Activated T-cell treated with anti-CD3 and anti-CD28 coated beads, Interleukin-2, amount 50 U/mL, for 4 hours (primary cell): Measurements from ENCODE around the gene MYO3B. TPM values are rescaled to one million over a fixed set of nuclear protein-coding genes. Genes with fewer than 3 reads are reported as not detected.

Experiments
- ATAC-seq, 2 donors: fragments of 200-7000 bp; cut with Tn5 transposase; one replicate each; pipeline ENCODE4 v1.10.0; 2021
- DNase-seq: peaks from one replicate; pipeline ENCODE4 v3.0.0-alpha.2; 2020
- H3K27me3 Mint-ChIP-seq: one replicate; pipeline ENCODE4 v1.8.0; 2021; ENCODE audit warnings: low read depth, mixed read lengths
- H3K36me3 Mint-ChIP-seq: one replicate; pipeline ENCODE4 v1.8.0; 2022; ENCODE audit warnings: mixed read lengths; ENCODE audit not compliant: insufficient read depth
- H3K4me1 Mint-ChIP-seq: one replicate; pipeline ENCODE4 v1.8.0; 2021; ENCODE audit warnings: low read depth, mixed read lengths
- H3K4me3 Mint-ChIP-seq: one replicate; pipeline ENCODE4 v1.8.0; 2021; ENCODE audit warnings: mild to moderate bottlenecking, moderate library complexity, mixed read lengths
- H3K9me3 Mint-ChIP-seq: one replicate; pipeline ENCODE4 v1.8.0; 2021; ENCODE audit warnings: mixed read lengths
- total RNA-seq, 3 donors: library from RNA; stranded (reverse); gene quantifications; one replicate each; pipeline ENCODE4 v1.2.1, GENCODE V29; 2021

MYO3B gene
- total RNA-seq, 3 donors from 2014 or later, result 0.08 TPM

GRCh38 chr2:170247882-170248393 is 70.0 kb downstream of the MYO3B start:
- DNase-seq (no peak), ATAC-seq (no peak)
- Mint-ChIP-seq H3K4me1 (no peaks in the 10 kb centered on the region), H3K9me3 (no peaks in the 10 kb centered on the region), H3K27me3 (peaks cover 17% of the 10 kb centered on the region), H3K36me3 (no peaks in the 10 kb centered on the region), H3K4me3 (no peak overlapping the region)

- ATAC-seq (no peak), DNase-seq (no peak)
- Mint-ChIP-seq H3K4me3 (no peak overlapping the region), H3K27me3 (peaks cover 19% of the 10 kb centered on the region), H3K36me3 (no peaks in the 10 kb centered on the region), H3K9me3 (no peaks in the 10 kb centered on the region), H3K4me1 (no peaks in the 10 kb centered on the region)
These were observed 70.8 kb downstream of the MYO3B start for GRCh38 chr2:170248574-170249393.

DNA sequence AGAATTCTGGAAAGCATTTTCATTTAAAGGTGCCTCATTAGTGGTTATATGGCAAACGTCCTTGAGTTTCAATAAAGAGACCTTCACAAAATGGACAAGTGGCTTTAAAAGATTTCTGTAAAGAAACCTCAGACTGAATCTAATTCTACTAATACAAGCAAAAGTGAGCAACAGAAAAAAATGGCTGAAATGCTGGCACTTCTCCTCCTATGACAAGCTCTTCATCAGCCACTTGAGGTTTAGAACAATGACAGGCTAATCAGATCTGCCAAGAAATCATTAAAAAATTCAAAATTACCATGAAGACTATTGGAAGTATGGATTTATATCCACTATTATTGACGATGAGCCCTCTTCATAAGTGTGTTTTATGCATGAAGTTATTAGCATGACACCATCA is 71.8 kb downstream of the MYO3B start:
- H3K36me3 Mint-ChIP-seq, result no peaks in the 10 kb centered on the region
- DNase-seq (no peak), ATAC-seq (no peak)
- no peaks in the 10 kb centered on the region for H3K9me3 Mint-ChIP-seq
- no peaks in the 10 kb centered on the region for H3K4me1 Mint-ChIP-seq
- H3K27me3 Mint-ChIP-seq, result peaks cover 22% of the 10 kb centered on the region
- H3K4me3 Mint-ChIP-seq, result no peak overlapping the region

GRCh38 chr2:170250584-170250983 is 72.6 kb downstream of the MYO3B start:
- ATAC-seq (no peak), DNase-seq (no peak)
- Mint-ChIP-seq H3K36me3 (no peaks in the 10 kb centered on the region), H3K27me3 (peaks cover 24% of the 10 kb centered on the region), H3K9me3 (no peaks in the 10 kb centered on the region), H3K4me1 (no peaks in the 10 kb centered on the region), H3K4me3 (no peak overlapping the region)

DNA sequence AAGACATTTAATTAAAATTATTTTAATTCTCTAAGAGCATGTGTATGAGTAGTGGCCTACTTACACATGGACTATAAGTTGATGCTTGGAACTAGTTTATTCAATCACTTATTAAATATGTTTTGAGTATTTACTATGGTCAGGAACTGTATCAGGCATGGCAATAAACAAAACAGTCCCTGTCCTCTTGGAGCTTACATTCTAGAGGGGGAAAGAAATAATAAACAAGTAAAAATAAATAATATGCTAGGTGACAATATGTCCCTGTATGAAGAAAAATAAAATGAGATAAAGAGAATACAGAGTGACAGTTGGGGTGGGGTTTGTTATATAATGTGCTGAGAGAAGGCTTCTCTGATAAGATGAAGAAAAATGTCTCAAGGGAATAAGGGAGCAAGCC is 74.5 kb downstream of the MYO3B start:
- Mint-ChIP-seq H3K9me3 (peaks cover 4% of the 10 kb centered on the region), H3K36me3 (no peaks in the 10 kb centered on the region), H3K27me3 (peaks cover 26% of the 10 kb centered on the region), H3K4me3 (no peak overlapping the region), H3K4me1 (no peaks in the 10 kb centered on the region)
- no peak for DNase-seq
- ATAC-seq, result no peak

DNA sequence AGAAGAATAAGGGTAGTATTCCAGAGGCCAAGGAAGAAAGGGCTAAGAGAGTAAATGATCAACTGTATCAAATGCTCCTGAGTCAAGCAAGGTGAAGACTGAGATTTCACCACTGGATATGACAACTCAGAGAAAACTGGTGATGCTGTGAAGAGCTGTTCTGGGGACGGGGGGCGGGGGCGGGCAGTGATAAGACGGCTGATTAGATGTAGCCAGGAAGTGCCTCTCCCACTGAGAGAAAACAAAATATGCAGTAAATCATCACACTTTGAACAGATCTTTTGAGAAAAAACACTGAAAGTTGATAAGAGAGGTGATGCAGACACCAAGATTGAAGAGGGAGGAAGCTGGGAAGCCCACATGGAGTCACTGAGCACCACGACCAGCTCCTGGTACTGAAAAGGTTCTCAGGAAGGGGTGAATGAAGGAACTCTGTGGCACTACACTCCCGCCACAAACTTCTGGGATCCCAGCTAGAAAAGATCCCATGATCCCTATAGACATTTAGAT is 75.8 kb downstream of the MYO3B start:
- Mint-ChIP-seq H3K4me3 (no peak overlapping the region), H3K27me3 (peaks cover 26% of the 10 kb centered on the region), H3K36me3 (no peaks in the 10 kb centered on the region), H3K9me3 (peaks cover 4% of the 10 kb centered on the region), H3K4me1 (no peaks in the 10 kb centered on the region)
- ATAC-seq, result no peak
- no peak for DNase-seq

- ATAC-seq, result no peak
These were observed 76.4 kb downstream of the MYO3B start for GRCh38 chr2:170254293-170254732.

GRCh38 chr2:170255137-170255536 is 77.2 kb downstream of the MYO3B start:
- Mint-ChIP-seq H3K36me3 (no peaks in the 10 kb centered on the region), H3K4me1 (no peaks in the 10 kb centered on the region), H3K9me3 (peaks cover 4% of the 10 kb centered on the region), H3K4me3 (no peak overlapping the region), H3K27me3 (peaks cover 24% of the 10 kb centered on the region)
- DNase-seq (no peak), ATAC-seq (no peak)

More at GRCh38 chr2:170254293-170254732, 76.4 kb downstream of the MYO3B start:
- Mint-ChIP-seq H3K36me3 (no peaks in the 10 kb centered on the region), H3K4me1 (no peaks in the 10 kb centered on the region), H3K9me3 (peaks cover 4% of the 10 kb centered on the region), H3K27me3 (peaks cover 26% of the 10 kb centered on the region), H3K4me3 (no peak overlapping the region)
- no peak for DNase-seq

DNA sequence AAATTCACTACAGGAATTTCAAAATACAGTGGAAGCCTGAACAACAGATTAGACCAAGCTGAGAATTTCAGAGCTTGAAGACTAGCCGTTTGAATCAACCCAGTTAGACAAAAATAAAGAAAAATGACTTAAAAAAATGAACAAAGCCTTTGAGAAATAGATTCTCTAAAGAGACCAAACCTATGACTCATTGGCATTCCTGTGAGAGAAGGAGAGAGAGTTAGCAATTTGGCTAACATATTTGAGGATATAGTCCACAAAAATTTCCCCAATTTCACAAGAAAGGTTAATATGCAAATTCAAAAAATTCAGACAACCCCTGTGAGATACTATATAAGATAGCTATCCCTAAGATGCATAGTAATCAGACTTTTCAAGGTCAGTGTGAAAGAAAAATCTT is 78.0 kb downstream of the MYO3B start:
- H3K4me3 Mint-ChIP-seq, result no peak overlapping the region
- H3K27me3 Mint-ChIP-seq, result peaks cover 19% of the 10 kb centered on the region
- H3K36me3 Mint-ChIP-seq, result no peaks in the 10 kb centered on the region
- ATAC-seq (no peak), DNase-seq (no peak)
- H3K4me1 Mint-ChIP-seq, result no peaks in the 10 kb centered on the region
- H3K9me3 Mint-ChIP-seq, result peaks cover 7% of the 10 kb centered on the region

- Mint-ChIP-seq H3K27me3 (peaks cover 13% of the 10 kb centered on the region), H3K4me1 (no peaks in the 10 kb centered on the region), H3K4me3 (no peak overlapping the region), H3K36me3 (no peaks in the 10 kb centered on the region), H3K9me3 (peaks cover 13% of the 10 kb centered on the region)
- DNase-seq (no peak), ATAC-seq (no peak)
These were observed 80.4 kb downstream of the MYO3B start for GRCh38 chr2:170258382-170258781.

- DNase-seq, result no peak
- no peaks in the 10 kb centered on the region for H3K36me3 Mint-ChIP-seq
These were observed 82.2 kb downstream of the MYO3B start for GRCh38 chr2:170260188-170260587.

DNA sequence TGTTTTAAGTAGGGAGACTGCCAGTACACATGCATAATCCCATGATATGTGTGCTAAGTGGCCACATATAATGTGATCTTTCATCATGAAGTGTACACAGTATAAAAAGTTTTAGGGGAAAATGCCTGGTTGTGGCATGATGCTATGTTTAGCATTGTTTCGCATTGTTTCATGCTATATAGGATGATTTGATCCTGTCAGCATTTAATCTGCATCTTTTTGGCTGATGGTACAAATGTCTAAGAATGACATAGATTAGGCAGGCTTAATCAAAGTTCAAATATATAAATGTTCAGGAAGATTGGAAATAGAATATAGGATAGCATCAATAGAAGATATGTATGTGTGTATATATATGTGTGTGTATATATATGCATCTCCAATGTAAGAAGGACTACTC is 83.6 kb downstream of the MYO3B start:
- H3K27me3 Mint-ChIP-seq, result no peaks in the 10 kb centered on the region
- H3K4me1 Mint-ChIP-seq, result no peaks in the 10 kb centered on the region
- H3K36me3 Mint-ChIP-seq, result no peaks in the 10 kb centered on the region
- no peak overlapping the region for H3K4me3 Mint-ChIP-seq
- no peak for DNase-seq
- H3K9me3 Mint-ChIP-seq, result peaks cover 17% of the 10 kb centered on the region
- ATAC-seq, result no peak

More at GRCh38 chr2:170260188-170260587, 82.2 kb downstream of the MYO3B start:
- H3K4me3 Mint-ChIP-seq, result no peak overlapping the region
- H3K9me3 Mint-ChIP-seq, result peaks cover 17% of the 10 kb centered on the region
- H3K4me1 Mint-ChIP-seq, result no peaks in the 10 kb centered on the region
- ATAC-seq, result no peak
- H3K27me3 Mint-ChIP-seq, result peaks cover 4% of the 10 kb centered on the region

GRCh38 chr2:170262343-170262742 is 84.4 kb downstream of the MYO3B start:
- Mint-ChIP-seq H3K9me3 (peaks cover 14% of the 10 kb centered on the region), H3K36me3 (no peaks in the 10 kb centered on the region), H3K27me3 (no peaks in the 10 kb centered on the region), H3K4me3 (no peak overlapping the region), H3K4me1 (no peaks in the 10 kb centered on the region)
- ATAC-seq (no peak), DNase-seq (no peak)

GRCh38 chr2:170262806-170263205 is 84.9 kb downstream of the MYO3B start:
- no peak for ATAC-seq
- Mint-ChIP-seq H3K36me3 (no peaks in the 10 kb centered on the region), H3K9me3 (peaks cover 14% of the 10 kb centered on the region), H3K4me3 (no peak overlapping the region), H3K4me1 (no peaks in the 10 kb centered on the region), H3K27me3 (peaks cover 3% of the 10 kb centered on the region)
- no peak for DNase-seq
